SK-N-SH treated with all-trans-retinoic acid at 6 μM for 48 hours (cell line): Measurements from ENCODE around the gene FAM237B.

ENCODE experiments used
- ARNTL ChIP-seq: fragments of 450-650 bp; formaldehyde crosslinking; IDR thresholded peaks from 2 replicates; pipeline ENCODE4 v1.5.0; 2020; ENCODE audit warnings: low read depth, mild to moderate bottlenecking, moderate library complexity, borderline replicate concordance
- CSRNP3 ChIP-seq: fragments of 250-450 bp; sonication (Bioruptor Pico); IDR thresholded peaks from 2 replicates; pipeline ENCODE4 v1.5.1; 2021; ENCODE audit warnings: mild to moderate bottlenecking, moderate library complexity
- OSR1 ChIP-seq: fragments of 250-450 bp; sonication (Bioruptor Pico); IDR thresholded peaks from 2 replicates; pipeline ENCODE4 v1.8.0; 2022; ENCODE audit warnings: moderate library complexity, mild to moderate bottlenecking, inconsistent platforms
- PATZ1 ChIP-seq: fragments of 250-450 bp; sonication (Bioruptor Pico); IDR thresholded peaks from 2 replicates; pipeline ENCODE4 v1.8.0; 2020; ENCODE audit warnings: mild to moderate bottlenecking, moderate library complexity, borderline replicate concordance
- RARB ChIP-seq: fragments of 250-450 bp; sonication (Bioruptor Pico); IDR thresholded peaks from 2 replicates; pipeline ENCODE4 v1.8.0; 2021; ENCODE audit warnings: mild to moderate bottlenecking, moderate library complexity
- SNAI2 ChIP-seq: fragments of 250-450 bp; sonication (Bioruptor Pico); IDR thresholded peaks from 2 replicates; pipeline ENCODE4 v1.5.0; 2020; ENCODE audit warnings: mild to moderate bottlenecking, moderate library complexity
- TCF4 ChIP-seq: fragments of 250-450 bp; sonication (Bioruptor Pico); IDR thresholded peaks from 2 replicates; pipeline ENCODE4 v1.8.0; 2021; ENCODE audit warnings: mild to moderate bottlenecking, moderate library complexity, borderline replicate concordance
- ZFP3 ChIP-seq: fragments of 250-450 bp; sonication (Bioruptor Pico); IDR thresholded peaks from 2 replicates; pipeline ENCODE4 v1.5.0; 2020; ENCODE audit warnings: mild to moderate bottlenecking, moderate library complexity
- ZNF565 ChIP-seq: fragments of 450-650 bp; formaldehyde crosslinking; conservative IDR thresholded peaks from 2 replicates; pipeline ENCODE4 v1.5.0; 2020; ENCODE audit warnings: low read depth, mild to moderate bottlenecking, moderate library complexity
- ZNF70 ChIP-seq: fragments of 450-650 bp; formaldehyde crosslinking; IDR thresholded peaks from 2 replicates; pipeline ENCODE4 v1.5.0; 2020; ENCODE audit warnings: mild to moderate bottlenecking, moderate library complexity
- TF ChIP-seq, protein P1 (sequence below): fragments of 250-450 bp; sonication (Bioruptor Pico); IDR thresholded peaks from 2 replicates; pipeline ENCODE4 v1.5.0; 2020; ENCODE audit warnings: mild to moderate bottlenecking, moderate library complexity

GRCh38 chr7:90269163-90269562 lies 51.9 kb downstream of the FAM237B start:
- TF ChIP-seq, protein P1, sequence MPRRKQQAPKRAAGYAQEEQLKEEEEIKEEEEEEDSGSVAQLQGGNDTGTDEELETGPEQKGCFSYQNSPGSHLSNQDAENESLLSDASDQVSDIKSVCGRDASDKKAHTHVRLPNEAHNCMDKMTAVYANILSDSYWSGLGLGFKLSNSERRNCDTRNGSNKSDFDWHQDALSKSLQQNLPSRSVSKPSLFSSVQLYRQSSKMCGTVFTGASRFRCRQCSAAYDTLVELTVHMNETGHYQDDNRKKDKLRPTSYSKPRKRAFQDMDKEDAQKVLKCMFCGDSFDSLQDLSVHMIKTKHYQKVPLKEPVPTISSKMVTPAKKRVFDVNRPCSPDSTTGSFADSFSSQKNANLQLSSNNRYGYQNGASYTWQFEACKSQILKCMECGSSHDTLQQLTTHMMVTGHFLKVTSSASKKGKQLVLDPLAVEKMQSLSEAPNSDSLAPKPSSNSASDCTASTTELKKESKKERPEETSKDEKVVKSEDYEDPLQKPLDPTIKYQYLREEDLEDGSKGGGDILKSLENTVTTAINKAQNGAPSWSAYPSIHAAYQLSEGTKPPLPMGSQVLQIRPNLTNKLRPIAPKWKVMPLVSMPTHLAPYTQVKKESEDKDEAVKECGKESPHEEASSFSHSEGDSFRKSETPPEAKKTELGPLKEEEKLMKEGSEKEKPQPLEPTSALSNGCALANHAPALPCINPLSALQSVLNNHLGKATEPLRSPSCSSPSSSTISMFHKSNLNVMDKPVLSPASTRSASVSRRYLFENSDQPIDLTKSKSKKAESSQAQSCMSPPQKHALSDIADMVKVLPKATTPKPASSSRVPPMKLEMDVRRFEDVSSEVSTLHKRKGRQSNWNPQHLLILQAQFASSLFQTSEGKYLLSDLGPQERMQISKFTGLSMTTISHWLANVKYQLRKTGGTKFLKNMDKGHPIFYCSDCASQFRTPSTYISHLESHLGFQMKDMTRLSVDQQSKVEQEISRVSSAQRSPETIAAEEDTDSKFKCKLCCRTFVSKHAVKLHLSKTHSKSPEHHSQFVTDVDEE (CRISPR knock-in tag) = no peak
- TF ChIP-seq ARNTL (CRISPR knock-in tag) (no peak), RARB (CRISPR knock-in tag) (no peak), ZNF70 (CRISPR knock-in tag) (no peak), TCF4 (no peak), ZNF565 (no peak), ZFP3 (CRISPR knock-in tag) (no peak), CSRNP3 (CRISPR knock-in tag) (no peak), PATZ1 (CRISPR knock-in tag) (no peak), SNAI2 (no peak), OSR1 (CRISPR knock-in tag) (no peak)
